A549 (cell line): ENCODE results near the gene AFAP1L2. TPM values are rescaled to one million over a fixed set of nuclear protein-coding genes. Genes with fewer than 3 reads are reported as not detected.

Experiments used
- ATAC-seq, 2 experiments: fragments of 200-7000 bp in 1 of 2; fragments of >200 bp in 1 of 2; cut with Nextera tagmentation in 1 of 2; cut with Tn5 transposase in 1 of 2; 3 replicates each; pipeline versions ENCODE4 v1.8.0 to v1.9.1; 2018 to 2020; ENCODE audit warnings: mild to moderate bottlenecking in 1 of 2, moderate library complexity in 1 of 2
- CTCF ChIA-PET: fragments of 300-600 bp; sonication (Branson Sonifier 250); formaldehyde crosslinking; extraction: SDS; loops from one replicate; lab custom pipeline; 2021; ENCODE audit warnings: antibody characterized with exemption, inconsistent platforms; lab: Yijun Ruan, JAX
- POLR2A ChIA-PET: fragments of 350-600 bp; formaldehyde crosslinking; extraction: SDS; loops from one replicate; lab custom pipeline; 2021; ENCODE audit warnings: antibody characterized with exemption, inconsistent platforms; lab: Yijun Ruan, JAX
- DNase-seq, 2 experiments: peaks; one replicate each; pipeline versions ENCODE4 v3.0.0 to v3.0.0-alpha.2; 2011 to 2016; ENCODE audit warnings: low read depth in 1 of 2, low spot score in 1 of 2
- FAIRE-seq: peaks from 2 replicates; lab custom pipeline; 2011; peaks lifted over from hg19 to GRCh38; lab: Jason Lieb, UNC
- H3K27ac ChIP-seq, 2 experiments: fragments of >200 bp; sonication (Bioruptor Twin); formaldehyde crosslinking; 3 replicates each; pipeline ENCODE4 v1.5.1; 2016 to 2017
- H3K4me1 ChIP-seq: fragments of >200 bp; sonication (Bioruptor Twin); formaldehyde crosslinking; 3 replicates; pipeline ENCODE4 v1.6.1; 2016
- H3K4me2 ChIP-seq: fragments of >200 bp; sonication (Bioruptor Twin); formaldehyde crosslinking; 3 replicates; pipeline ENCODE4 v1.6.1; 2016
- H3K4me3 ChIP-seq: fragments of >200 bp; sonication (Bioruptor Twin); formaldehyde crosslinking; 3 replicates; pipeline ENCODE4 v1.5.1; 2016
- H3K9me3 ChIP-seq: fragments of >200 bp; sonication (Bioruptor Twin); formaldehyde crosslinking; 3 replicates; pipeline ENCODE4 v1.6.1; 2016
- BHLHE40 ChIP-seq: IDR thresholded peaks from 2 replicates; pipeline ENCODE4 v1.6.1; 2012; ENCODE audit warnings: low read depth, low read length, inconsistent platforms
- CBX8 ChIP-seq: fragments of 200-600 bp; sonication (generic); IDR thresholded peaks from 2 replicates; pipeline ENCODE4 v1.6.1; 2016
- CEBPB ChIP-seq, 2 experiments: fragments of >200 bp in 1 of 2; sonication (Bioruptor Twin) in 1 of 2; formaldehyde crosslinking in 1 of 2; IDR thresholded peaks; 2 replicates each; pipeline ENCODE4 v1.6.1; 2012 to 2016
- CHD2 ChIP-seq: fragments of 150-350 bp; IDR thresholded peaks from 2 replicates; pipeline ENCODE4 v1.6.1; 2014; ENCODE audit warnings: low read length; ENCODE audit not compliant: partially characterized antibody
- EHF ChIP-seq: fragments of 250-450 bp; sonication (Bioruptor Pico); IDR thresholded peaks from 2 replicates; pipeline ENCODE4 v1.5.0; 2020; ENCODE audit warnings: mild to moderate bottlenecking
- EHMT2 ChIP-seq: fragments of 200-600 bp; sonication (generic); IDR thresholded peaks from 2 replicates; pipeline ENCODE4 v1.6.1; 2016; ENCODE audit warnings: antibody characterized with exemption, low read depth, mild to moderate bottlenecking, moderate library complexity
- EP300 ChIP-seq, 2 experiments: fragments of >200 bp; sonication (Bioruptor Twin); formaldehyde crosslinking; IDR thresholded peaks; 2 replicates in 1 of 2; 3 replicates in 1 of 2; pipeline ENCODE4 v1.6.1; 2016 to 2017
- FOSB ChIP-seq: fragments of 250-450 bp; sonication (Bioruptor Pico); IDR thresholded peaks from 2 replicates; pipeline ENCODE4 v1.5.0; 2020; ENCODE audit warnings: mild to moderate bottlenecking, moderate library complexity
- FOSL2 ChIP-seq, 2 experiments: fragments of 450-650 bp in 1 of 2; fragments of >200 bp in 1 of 2; sonication (Bioruptor Twin) in 1 of 2; formaldehyde crosslinking; IDR thresholded peaks; 2 replicates each; pipeline versions ENCODE4 v1.5.0 to v1.6.1; 2016 to 2020; ENCODE audit warnings: mild to moderate bottlenecking in 1 of 2, moderate library complexity in 1 of 2
- FOXS1 ChIP-seq: fragments of 250-450 bp; sonication (Bioruptor Pico); IDR thresholded peaks from 2 replicates; pipeline ENCODE4 v1.5.0; 2020; ENCODE audit warnings: mild to moderate bottlenecking, moderate library complexity
- GATA3 ChIP-seq: IDR thresholded peaks from 2 replicates; pipeline ENCODE4 v1.6.1; 2012; ENCODE audit warnings: borderline replicate concordance
- HEYL ChIP-seq: fragments of 250-450 bp; sonication (Bioruptor Pico); IDR thresholded peaks from 2 replicates; pipeline ENCODE4 v1.8.0; 2021; ENCODE audit warnings: mild to moderate bottlenecking, moderate library complexity
- HOXA7 ChIP-seq: fragments of 250-450 bp; sonication (Bioruptor Pico); IDR thresholded peaks from 2 replicates; pipeline ENCODE4 v1.5.0; 2020; ENCODE audit warnings: mild to moderate bottlenecking, moderate library complexity
- HOXB13 ChIP-seq: fragments of 250-450 bp; sonication (Bioruptor Pico); IDR thresholded peaks from 2 replicates; pipeline ENCODE4 v1.5.0; 2020; ENCODE audit warnings: low read depth, mild to moderate bottlenecking, moderate library complexity
- JUN ChIP-seq, 2 experiments: fragments of >200 bp; sonication (Bioruptor Twin); formaldehyde crosslinking; IDR thresholded peaks; 2 replicates in 1 of 2; 3 replicates in 1 of 2; pipeline ENCODE4 v1.6.1; 2016 to 2017
- JUNB ChIP-seq: fragments of >200 bp; sonication (Bioruptor Twin); formaldehyde crosslinking; IDR thresholded peaks from 2 replicates; pipeline ENCODE4 v1.6.1; 2016
- KDM1A ChIP-seq: fragments of 200-600 bp; sonication (generic); IDR thresholded peaks from 2 replicates; pipeline ENCODE4 v1.6.1; 2016; ENCODE audit warnings: low read depth, mild to moderate bottlenecking
- KDM5A ChIP-seq: fragments of 200-600 bp; sonication (generic); IDR thresholded peaks from 2 replicates; pipeline ENCODE4 v1.6.1; 2016; ENCODE audit warnings: antibody characterized with exemption, mild to moderate bottlenecking
- NPAS2 ChIP-seq: fragments of 250-450 bp; sonication (Bioruptor Pico); IDR thresholded peaks from 2 replicates; pipeline ENCODE4 v1.8.0; 2022; ENCODE audit warnings: mild to moderate bottlenecking, moderate library complexity, borderline replicate concordance
- NR3C1 ChIP-seq: fragments of >200 bp; sonication (Bioruptor Twin); formaldehyde crosslinking; IDR thresholded peaks from 3 replicates; pipeline ENCODE4 v1.6.1; 2017
- POLR2A ChIP-seq: IDR thresholded peaks from 2 replicates; pipeline ENCODE4 v1.6.1; 2012; ENCODE audit warnings: mild to moderate bottlenecking, low read length
- RNF2 ChIP-seq: fragments of 200-600 bp; sonication (generic); IDR thresholded peaks from 2 replicates; pipeline ENCODE4 v1.6.1; 2016; ENCODE audit warnings: low read depth, mild to moderate bottlenecking, antibody characterized with exemption, moderate library complexity, borderline replicate concordance
- TP53 ChIP-seq: fragments of 250-450 bp; sonication (Bioruptor Pico); IDR thresholded peaks from 2 replicates; pipeline ENCODE4 v1.5.0; 2021; ENCODE audit warnings: mild to moderate bottlenecking, moderate library complexity
- ZC3H11A ChIP-seq: fragments of 450-650 bp; IDR thresholded peaks from 2 replicates; pipeline ENCODE4 v1.6.1; 2014; ENCODE audit warnings: antibody characterized with exemption, mild to moderate bottlenecking
- ZFP36 ChIP-seq: fragments of 450-650 bp; IDR thresholded peaks from 2 replicates; pipeline ENCODE4 v1.6.1; 2014; ENCODE audit warnings: borderline replicate concordance; ENCODE audit not compliant: partially characterized antibody
- ZNF302 ChIP-seq: fragments of 250-450 bp; sonication (Bioruptor Pico); IDR thresholded peaks from 2 replicates; pipeline ENCODE4 v1.9.0; 2021; ENCODE audit warnings: inconsistent platforms, mild to moderate bottlenecking, moderate library complexity
- ZSCAN20 ChIP-seq: fragments of 250-450 bp; sonication (Bioruptor Pico); IDR thresholded peaks from 2 replicates; pipeline ENCODE4 v1.8.0; 2022; ENCODE audit warnings: mild to moderate bottlenecking, moderate library complexity
- WGBS: methylation state at CpG from one replicate; pipeline ENCODE4 v1.1.6; 2017; ENCODE audit errors: missing lambda C conversion rate; 5-methylcytosine and 5-hydroxymethylcytosine counted together
- polyA plus RNA-seq, 4 experiments: library from polyadenylated mRNA; depleted of rRNA in 3 of 4; stranded (reverse); fragments of >200 nt; fragmentation: RNase III in 1 of 4; extraction: RNeasy Plus Mini Kit Qiagen cat#74134 plus additional on column Dnase treatment in 1 of 4; gene quantifications; 2 replicates in 3 of 4; 3 replicates in 1 of 4; pipeline ENCODE4 v1.2.3, GENCODE V29; 2011 to 2017
- TF ChIP-seq, protein P1 (sequence below): fragments of 150-350 bp; IDR thresholded peaks from 2 replicates; pipeline ENCODE4 v1.6.1; 2014; ENCODE audit warnings: low read depth, mild to moderate bottlenecking, low read length
- TF ChIP-seq, protein P2 (sequence below): fragments of >200 bp; sonication (Bioruptor Twin); formaldehyde crosslinking; IDR thresholded peaks from 2 replicates; pipeline ENCODE4 v1.6.1; 2016
- TF ChIP-seq, protein P3 (sequence below): IDR thresholded peaks from 2 replicates; pipeline ENCODE4 v1.6.1; 2012; ENCODE audit warnings: low read depth, borderline replicate concordance
- TF ChIP-seq, protein P4 (sequence below): fragments of 250-450 bp; sonication (Bioruptor Pico); IDR thresholded peaks from 2 replicates; pipeline ENCODE4 v1.5.0; 2020; ENCODE audit warnings: low read depth, mild to moderate bottlenecking, moderate library complexity
- TF ChIP-seq, protein P5 (sequence below): IDR thresholded peaks from 2 replicates; pipeline ENCODE4 v1.6.1; 2012
- TF ChIP-seq, protein P6 (sequence below): fragments of 250-450 bp; sonication (Bioruptor Pico); IDR thresholded peaks from 2 replicates; pipeline ENCODE4 v1.5.0; 2021; ENCODE audit warnings: mild to moderate bottlenecking, moderate library complexity, borderline replicate concordance

AFAP1L2 gene
- polyA plus RNA-seq, 2 of the 4 experiments (the other 2 are of a cell fraction), result 19.6 to 27.3 TPM

DNA sequence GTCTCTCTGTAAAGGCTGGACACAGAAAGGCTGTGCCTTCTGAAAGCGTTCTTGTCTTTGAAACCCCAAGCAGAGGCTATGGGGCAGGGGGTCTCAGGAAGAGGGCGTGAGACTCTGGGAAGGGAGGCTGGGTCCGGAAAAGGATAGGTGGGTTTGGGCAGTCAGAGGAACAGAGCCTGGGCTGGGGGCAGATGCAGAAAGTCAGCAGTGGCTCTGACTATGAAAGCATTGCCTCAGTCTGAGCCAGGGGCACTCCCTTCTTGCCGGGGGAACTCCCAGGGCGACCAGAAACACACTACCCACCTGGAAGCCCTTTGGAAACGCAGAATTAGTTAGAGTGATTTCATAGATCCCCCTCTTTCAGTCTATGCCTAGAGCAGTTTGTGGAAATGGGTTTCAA, 93.3 kb downstream of the AFAP1L2 start:
- Histone ChIP-seq H3K27ac (no peak overlapping the region), H3K4me2 (no peak overlapping the region), H3K4me1 (peaks cover 16% of the 10 kb centered on the region), H3K4me3 (no peak overlapping the region), H3K9me3 (no peaks in the 10 kb centered on the region)
- POLR2A ChIA-PET, result no interaction called here
- 72% methylated on average over 6 of the region's 6 CpGs for WGBS
- ATAC-seq (no peak), DNase-seq (no peak), FAIRE-seq (no peak)
- CTCF ChIA-PET, result interaction anchor here (3.5 kb wide), 1 partner anchor 93 kb away, joined by 19 read pairs; the partner anchor contains the start of gene AFAP1L2
- TF ChIP-seq EP300 (IDR thresholded peaks at IDR 0.05) (no peak), KDM5A (no peak), ZSCAN20 (CRISPR knock-in tag) (no peak), HOXB13 (CRISPR knock-in tag) (no peak), KDM1A (no peak), HOXA7 (CRISPR knock-in tag) (no peak), BHLHE40 (no peak), EHF (CRISPR knock-in tag) (no peak), CHD2 (no peak), FOSL2 (IDR thresholded peaks at IDR 0.05) (no peak), FOSL2 (CRISPR knock-in tag; IDR thresholded peaks at IDR 0.05) (no peak), CBX8 (no peak), JUN (IDR thresholded peaks at IDR 0.05) (no peak), EHMT2 (no peak), POLR2A (no peak), CEBPB (IDR thresholded peaks at IDR 0.05) (no peak)
- TF ChIP-seq, protein P1, sequence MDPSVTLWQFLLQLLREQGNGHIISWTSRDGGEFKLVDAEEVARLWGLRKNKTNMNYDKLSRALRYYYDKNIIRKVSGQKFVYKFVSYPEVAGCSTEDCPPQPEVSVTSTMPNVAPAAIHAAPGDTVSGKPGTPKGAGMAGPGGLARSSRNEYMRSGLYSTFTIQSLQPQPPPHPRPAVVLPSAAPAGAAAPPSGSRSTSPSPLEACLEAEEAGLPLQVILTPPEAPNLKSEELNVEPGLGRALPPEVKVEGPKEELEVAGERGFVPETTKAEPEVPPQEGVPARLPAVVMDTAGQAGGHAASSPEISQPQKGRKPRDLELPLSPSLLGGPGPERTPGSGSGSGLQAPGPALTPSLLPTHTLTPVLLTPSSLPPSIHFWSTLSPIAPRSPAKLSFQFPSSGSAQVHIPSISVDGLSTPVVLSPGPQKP, result no peak
- TF ChIP-seq, protein P2, sequence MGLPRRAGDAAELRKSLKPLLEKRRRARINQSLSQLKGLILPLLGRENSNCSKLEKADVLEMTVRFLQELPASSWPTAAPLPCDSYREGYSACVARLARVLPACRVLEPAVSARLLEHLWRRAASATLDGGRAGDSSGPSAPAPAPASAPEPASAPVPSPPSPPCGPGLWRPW, result no peak
- TF ChIP-seq, protein P3, sequence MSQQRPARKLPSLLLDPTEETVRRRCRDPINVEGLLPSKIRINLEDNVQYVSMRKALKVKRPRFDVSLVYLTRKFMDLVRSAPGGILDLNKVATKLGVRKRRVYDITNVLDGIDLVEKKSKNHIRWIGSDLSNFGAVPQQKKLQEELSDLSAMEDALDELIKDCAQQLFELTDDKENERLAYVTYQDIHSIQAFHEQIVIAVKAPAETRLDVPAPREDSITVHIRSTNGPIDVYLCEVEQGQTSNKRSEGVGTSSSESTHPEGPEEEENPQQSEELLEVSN, result no peak
- TF ChIP-seq, protein P4, sequence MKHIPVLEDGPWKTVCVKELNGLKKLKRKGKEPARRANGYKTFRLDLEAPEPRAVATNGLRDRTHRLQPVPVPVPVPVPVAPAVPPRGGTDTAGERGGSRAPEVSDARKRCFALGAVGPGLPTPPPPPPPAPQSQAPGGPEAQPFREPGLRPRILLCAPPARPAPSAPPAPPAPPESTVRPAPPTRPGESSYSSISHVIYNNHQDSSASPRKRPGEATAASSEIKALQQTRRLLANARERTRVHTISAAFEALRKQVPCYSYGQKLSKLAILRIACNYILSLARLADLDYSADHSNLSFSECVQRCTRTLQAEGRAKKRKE (CRISPR knock-in tag), result no peak

DNA sequence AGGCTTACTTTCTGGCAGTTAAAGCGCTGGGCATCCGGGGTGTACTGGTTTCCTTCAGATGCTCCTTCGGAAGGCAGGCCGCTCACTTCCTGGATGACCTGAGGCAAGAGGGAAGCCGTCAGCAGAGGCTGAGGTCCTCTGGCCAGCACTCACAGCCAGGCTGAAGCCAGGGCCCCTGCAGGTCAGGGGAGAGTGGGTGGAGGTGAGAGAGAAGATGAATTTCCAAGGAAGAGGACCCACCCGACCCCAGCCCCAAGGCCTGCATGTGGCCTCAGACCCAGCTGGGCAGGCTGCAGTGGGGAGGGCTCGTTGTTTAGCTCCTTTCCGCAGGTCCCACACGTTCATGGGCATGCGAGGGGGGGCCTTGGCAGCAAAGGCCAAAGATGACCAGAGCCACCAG, 94.0 kb downstream of the AFAP1L2 start:
- Histone ChIP-seq H3K4me3 (no peak overlapping the region), H3K27ac (no peak overlapping the region), H3K4me2 (no peak overlapping the region), H3K9me3 (no peaks in the 10 kb centered on the region), H3K4me1 (peaks cover 19% of the 10 kb centered on the region)
- FAIRE-seq, result no peak
- DNase-seq, result no peak
- ChIA-PET CTCF (interaction anchor here (0.7 to 3.5 kb wide), 2 partner anchors 21 to 94 kb away, joined by 3 to 19 read pairs; partner anchors contain the start of gene AFAP1L2), POLR2A (no interaction called here)
- WGBS, result 84% methylated on average over 8 of the region's 10 CpGs
- no peak for ATAC-seq
- no peak for TF ChIP-seq JUN (IDR thresholded peaks at IDR 0.05)
- TF ChIP-seq EHMT2, result no peak
- TF ChIP-seq HOXB13 (CRISPR knock-in tag), result no peak
- TF ChIP-seq POLR2A, result no peak
- no peak for TF ChIP-seq RNF2
- no peak for TF ChIP-seq GATA3
- TF ChIP-seq KDM5A, result no peak
- no peak for TF ChIP-seq JUNB
- no peak for TF ChIP-seq FOXS1 (CRISPR knock-in tag)
- TF ChIP-seq ZFP36, result no peak
- TF ChIP-seq FOSB (CRISPR knock-in tag), result no peak
- TF ChIP-seq ZNF302 (CRISPR knock-in tag), result no peak
- TF ChIP-seq, protein P5, sequence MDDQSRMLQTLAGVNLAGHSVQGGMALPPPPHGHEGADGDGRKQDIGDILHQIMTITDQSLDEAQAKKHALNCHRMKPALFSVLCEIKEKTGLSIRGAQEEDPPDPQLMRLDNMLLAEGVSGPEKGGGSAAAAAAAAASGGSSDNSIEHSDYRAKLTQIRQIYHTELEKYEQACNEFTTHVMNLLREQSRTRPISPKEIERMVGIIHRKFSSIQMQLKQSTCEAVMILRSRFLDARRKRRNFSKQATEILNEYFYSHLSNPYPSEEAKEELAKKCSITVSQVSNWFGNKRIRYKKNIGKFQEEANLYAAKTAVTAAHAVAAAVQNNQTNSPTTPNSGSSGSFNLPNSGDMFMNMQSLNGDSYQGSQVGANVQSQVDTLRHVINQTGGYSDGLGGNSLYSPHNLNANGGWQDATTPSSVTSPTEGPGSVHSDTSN, result no peak
- TF ChIP-seq NR3C1, result no peak
- TF ChIP-seq HEYL, result no peak
- TF ChIP-seq TP53 (CRISPR knock-in tag), result no peak
- no peak for TF ChIP-seq ZC3H11A
- no peak for TF ChIP-seq NPAS2 (CRISPR knock-in tag)
- TF ChIP-seq, protein P6, sequence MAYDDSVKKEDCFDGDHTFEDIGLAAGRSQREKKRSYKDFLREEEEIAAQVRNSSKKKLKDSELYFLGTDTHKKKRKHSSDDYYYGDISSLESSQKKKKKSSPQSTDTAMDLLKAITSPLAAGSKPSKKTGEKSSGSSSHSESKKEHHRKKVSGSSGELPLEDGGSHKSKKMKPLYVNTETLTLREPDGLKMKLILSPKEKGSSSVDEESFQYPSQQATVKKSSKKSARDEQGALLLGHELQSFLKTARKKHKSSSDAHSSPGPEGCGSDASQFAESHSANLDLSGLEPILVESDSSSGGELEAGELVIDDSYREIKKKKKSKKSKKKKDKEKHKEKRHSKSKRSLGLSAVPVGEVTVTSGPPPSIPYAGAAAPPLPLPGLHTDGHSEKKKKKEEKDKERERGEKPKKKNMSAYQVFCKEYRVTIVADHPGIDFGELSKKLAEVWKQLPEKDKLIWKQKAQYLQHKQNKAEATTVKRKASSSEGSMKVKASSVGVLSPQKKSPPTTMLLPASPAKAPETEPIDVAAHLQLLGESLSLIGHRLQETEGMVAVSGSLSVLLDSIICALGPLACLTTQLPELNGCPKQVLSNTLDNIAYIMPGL (CRISPR knock-in tag), result no peak
- no peak for TF ChIP-seq EHF (CRISPR knock-in tag)
